CD4-positive, alpha-beta T cell treated with Interferon gamma for 1 hour (primary cell): Measurements from ENCODE around the gene SGK1.

Experiments used
- DNase-seq: peaks from one replicate; pipeline ENCODE4 v3.0.0-alpha.2; 2020

SGK1 gene

DNA sequence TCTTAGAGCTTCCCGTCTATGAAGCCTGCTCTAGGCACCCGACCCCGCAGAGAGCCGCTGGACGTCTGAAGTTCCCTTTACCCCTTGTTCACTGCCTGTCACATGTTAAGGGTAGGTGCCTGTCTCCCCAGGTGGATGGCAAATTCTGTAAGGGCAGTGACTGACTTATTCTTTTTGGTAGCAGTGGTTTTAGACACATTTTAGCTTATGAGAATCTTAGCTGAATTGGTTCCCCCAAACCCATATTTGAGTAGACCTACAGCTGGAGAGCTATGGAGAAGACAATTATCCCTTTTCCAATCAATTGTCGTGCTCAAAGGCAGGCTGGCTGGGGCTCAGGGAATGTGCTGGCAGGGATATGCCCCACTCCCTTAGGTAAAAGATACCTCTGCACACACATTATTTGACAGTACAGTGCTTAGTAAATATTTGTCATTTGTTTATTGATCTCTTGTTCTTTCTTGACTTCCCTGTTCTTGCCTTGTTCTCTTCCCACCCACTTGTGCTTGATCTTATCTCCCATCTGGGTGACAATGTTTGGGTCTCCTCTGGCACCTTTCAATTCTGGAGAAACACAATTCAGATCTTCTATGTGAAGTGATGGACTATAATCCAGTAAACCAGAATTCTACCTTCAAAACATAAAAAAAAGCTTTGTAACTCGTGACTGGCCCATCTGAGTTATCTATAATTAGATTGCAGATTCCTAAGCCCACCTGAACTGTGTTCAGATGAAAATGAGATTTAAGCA lies 151.2 kb downstream of the SGK1 start:
- DNase-seq, result no peak

DNA sequence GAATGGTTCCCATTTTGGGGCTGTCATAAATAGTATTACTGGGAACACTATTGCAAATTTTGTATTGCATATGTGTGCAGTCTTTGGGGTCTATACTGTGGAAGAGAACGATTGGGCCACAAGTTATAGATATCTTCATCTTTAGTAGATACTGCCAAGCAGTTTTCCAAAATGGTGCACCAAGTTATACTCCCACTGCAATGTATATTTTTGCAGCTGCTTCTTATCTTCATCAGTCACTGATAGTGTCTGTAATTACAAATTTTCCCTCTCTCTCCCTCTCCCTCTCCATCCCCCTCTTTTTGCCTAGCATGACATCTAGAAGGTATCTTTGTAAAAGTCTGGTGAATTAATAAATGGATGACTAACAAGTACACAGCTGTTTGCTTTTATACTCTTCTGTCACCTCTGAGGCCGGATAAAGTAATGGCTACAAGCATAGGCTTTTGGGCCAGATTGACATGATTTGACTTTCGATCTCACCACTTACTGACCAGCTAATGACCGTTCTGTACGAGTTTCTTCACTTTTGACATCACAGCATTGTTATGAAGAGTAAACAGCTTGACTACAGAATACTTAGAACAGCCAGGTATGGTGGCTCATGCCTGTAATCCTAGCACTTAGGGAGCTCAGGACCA lies 152.2 kb downstream of the SGK1 start:
- DNase-seq, result no peak

DNA sequence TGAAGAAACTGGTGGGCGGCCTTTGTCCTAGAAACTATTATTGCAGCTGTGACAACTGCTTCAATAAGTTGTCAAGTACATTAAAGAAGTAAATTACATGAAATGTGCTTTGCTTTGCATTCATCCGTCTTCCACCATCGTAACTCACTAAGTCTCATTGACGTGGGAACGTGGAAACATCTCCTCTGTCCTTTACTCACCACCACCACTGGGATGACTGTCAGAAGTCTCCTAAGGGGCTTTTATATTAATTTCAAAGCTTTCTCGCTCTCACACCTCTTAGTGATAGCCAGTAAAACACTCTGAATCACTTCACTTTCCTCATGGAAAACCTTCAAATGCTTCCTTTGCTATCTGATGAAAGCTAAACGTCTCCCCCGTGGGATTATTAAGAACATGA lies 153.6 kb downstream of the SGK1 start:
- DNase-seq, result no peak

DNA sequence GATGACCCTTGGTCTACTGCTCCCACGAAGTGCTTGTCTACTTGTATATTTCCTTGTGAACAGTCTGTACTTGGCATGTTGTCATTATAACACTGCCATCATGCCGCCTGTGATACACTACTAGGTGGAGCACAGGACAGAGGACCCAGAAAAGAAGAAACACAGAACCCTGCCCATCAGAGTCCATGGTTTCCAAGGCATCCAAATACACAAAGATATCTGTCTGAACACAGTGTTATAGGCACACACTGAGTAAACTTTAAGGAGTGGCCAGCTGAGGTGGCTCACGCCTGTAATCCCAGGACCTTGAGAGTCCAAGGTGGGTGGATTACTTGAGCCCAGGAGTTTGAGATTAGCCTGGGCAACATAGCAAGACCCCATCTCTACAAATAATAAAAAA lies 155.0 kb downstream of the SGK1 start:
- DNase-seq, result no peak

DNA sequence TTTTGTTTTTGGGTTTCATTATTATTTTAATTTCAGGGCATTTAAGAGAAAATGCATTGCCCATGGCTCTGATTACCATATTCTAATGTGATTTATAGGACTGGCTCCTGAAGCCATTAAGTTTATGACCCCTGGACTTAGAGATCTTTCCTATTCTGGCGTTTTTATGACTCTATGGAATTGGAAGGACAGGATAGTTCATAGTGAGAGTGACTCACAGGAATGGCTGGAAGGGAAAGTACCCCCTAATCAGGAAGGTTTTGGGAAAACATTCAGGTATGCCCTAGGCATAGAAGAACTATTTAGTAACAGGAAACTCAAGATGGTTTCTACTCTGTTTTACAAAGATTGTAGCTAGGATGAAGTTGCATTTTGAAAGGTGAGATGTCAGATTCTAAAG lies 156.9 kb downstream of the SGK1 start:
- no peak for DNase-seq

DNA sequence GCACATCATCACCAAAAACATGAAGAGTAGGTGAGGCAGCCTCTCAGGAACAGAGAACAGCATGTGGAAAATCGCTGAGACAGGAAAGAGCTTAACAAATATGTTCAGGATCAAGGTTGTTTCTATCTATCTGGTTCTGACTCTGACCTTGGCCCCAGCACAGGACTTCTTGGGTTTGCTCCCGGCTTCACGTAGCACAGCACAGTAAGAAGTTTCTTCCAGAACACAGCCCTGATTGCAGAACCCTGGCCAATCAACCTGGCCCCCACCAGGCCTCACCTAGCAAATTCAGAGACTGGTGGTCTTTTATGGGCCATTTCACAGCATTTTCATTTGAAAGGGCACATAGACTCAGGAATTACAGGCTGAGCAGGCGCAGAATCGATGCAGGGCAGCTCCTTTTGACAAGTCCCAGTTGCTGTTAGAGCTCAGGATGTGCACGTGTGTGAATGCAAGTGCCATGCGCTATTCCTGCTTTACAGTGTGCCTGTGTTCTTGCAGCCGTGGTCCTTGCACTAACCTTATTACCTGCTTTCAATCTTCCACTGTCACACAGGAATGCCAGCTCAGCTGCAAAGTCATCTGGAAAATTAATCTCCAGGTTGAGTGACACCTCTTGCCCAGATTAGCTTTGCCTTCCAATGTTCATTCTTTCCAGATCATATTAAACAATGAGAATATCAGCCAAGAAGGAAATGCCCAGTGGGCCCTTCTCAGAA lies 165.0 kb downstream of the SGK1 start:
- no peak for DNase-seq

DNA sequence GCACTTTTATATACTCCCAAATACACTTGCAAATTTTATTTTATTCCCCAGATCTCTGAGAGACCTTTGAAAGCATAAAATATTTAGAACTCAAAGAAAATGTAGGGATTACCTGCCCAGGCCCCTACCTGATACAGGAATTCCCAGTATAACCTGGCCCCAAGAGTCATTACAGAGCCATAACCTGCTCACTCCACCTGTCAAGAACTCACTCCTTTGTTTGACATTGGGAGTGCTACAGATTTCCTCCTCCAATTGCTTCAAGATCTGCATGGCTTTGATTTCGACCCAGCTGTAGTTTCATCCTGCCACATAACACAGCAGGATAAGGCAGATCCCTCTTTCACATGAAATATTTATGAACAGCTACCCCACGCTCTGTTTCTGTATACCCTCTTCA lies 169.3 kb downstream of the SGK1 start:
- no peak for DNase-seq

DNA sequence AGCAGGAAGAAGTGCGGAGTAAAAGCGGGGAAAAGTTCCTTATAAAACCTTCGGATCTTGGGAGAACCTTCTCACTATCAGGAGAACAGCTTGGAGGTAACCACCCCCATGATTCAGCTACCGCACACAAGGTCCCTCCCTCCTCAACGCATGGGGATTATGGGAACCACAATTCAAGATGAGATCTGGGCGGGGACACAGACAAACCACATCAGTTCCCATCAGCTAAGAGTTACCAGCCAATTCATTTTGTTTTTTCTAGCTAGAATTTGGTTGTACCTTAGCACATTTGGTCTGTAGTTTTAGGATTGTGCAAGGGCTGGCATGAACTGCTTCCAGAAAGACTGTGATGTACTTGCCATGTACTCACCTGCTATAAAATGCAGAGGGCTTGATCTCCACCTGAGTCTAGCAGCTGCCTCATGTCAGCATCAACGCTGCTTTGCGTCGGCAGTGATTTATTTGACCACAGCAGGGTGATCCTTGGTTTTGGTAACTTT lies 170.8 kb downstream of the SGK1 start:
- DNase-seq, result no peak

DNA sequence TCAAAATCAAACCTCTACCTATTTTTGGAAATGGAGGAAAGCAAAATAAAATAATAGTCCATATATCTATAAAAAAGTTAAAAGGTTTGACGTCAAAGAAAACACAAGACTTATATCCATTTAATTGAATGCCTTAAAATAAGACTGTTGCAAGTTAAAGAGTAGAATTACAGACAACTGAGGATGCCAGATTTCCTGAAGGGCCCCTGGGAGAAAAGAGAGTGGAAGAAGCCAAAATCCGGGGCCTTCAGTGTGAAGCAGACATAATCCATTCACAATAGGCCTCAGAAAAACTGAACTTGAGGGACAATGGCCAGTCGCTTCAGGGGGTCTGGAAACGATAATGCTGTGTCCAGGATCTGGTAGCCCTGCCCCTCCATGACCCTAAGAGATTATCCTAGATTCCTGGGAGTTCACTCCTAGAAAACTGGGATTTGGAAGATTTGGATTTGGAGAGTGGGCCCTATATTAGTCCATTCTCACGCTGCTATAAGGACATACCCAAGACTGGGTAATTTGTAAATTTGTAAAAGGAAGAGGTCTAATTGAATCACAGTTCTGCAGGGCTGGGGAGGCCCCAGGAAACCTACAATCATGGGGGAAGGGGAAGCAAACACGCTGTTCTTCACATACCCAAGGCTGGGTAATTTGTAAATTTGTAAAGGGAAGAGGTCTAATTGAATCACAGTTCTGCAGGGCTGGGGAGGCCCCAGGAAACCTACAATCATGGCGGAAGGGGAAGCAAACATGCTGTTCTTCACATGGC lies 171.5 kb downstream of the SGK1 start:
- no peak for DNase-seq

DNA sequence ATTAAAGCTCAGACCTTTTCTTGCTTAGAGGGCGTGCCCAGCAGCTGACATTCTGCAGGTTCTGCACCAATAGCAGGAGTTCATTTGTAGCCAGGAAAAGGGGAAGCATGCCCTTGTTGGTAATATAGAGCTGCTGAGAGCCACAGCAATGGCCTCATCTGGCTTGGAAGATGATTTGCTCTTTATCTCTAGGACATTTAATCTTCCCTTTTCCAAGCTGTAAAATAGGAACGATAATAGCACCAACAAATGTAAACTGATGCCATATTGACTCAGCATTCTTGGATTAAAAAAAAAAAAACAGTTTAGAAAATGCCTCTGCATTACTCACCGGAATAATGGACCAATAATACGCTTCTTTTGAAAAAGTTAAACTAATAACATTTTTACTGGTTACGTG lies 172.1 kb downstream of the SGK1 start:
- DNase-seq, result no peak

DNA sequence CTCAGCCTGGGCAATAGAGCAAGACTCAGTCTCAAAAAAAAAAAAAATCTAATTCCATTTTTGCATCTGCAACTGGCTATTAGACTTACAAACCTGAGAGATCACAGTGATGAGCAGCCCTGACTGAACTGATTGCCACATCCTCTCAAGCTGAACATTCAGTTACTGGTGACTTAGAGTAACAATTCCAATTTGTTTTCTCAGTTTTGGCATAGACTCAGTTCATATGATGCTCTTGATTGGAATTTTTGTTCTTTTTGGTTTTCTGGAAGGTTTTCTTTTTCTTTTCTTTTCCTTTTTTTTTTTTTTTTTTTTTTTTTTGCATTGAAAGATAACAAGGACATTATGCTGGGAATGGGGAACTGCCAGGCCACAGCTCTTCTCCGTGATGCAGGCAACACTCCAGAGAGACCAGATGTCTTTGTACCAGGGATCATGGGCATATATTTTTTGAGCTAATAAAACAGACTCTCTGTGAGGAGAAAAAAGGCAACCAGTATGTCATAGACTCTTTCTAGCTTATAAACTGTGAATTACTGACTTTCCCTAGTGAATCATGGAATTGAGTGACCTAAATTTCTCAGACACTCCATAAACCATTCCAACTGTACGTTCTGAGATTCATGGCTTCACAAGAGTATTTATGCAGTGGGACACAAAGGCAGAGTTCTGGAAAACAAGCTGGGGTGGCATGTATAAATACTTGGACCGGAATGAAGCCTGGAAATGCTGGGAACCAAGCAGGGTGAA lies 179.5 kb downstream of the SGK1 start:
- DNase-seq, result no peak

DNA sequence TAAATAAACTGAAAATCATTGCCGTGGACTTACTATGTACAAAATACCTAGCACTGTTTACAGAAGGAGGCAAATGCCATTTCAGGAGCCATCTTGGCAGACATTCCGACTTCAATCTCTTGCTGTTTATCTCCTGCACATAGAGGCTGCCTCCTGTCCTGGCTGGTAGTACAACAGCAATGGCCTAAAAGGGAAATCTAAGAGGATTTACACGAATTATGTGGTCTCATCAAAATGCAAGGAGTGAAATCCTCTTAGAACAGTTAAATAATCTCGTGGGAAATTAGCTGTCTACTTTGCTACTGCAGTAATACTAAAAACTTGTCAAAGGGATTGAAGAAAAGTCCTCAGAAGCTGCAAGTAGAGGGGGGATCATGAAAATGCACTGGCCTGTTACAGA lies 183.3 kb downstream of the SGK1 start:
- DNase-seq, result no peak

DNA sequence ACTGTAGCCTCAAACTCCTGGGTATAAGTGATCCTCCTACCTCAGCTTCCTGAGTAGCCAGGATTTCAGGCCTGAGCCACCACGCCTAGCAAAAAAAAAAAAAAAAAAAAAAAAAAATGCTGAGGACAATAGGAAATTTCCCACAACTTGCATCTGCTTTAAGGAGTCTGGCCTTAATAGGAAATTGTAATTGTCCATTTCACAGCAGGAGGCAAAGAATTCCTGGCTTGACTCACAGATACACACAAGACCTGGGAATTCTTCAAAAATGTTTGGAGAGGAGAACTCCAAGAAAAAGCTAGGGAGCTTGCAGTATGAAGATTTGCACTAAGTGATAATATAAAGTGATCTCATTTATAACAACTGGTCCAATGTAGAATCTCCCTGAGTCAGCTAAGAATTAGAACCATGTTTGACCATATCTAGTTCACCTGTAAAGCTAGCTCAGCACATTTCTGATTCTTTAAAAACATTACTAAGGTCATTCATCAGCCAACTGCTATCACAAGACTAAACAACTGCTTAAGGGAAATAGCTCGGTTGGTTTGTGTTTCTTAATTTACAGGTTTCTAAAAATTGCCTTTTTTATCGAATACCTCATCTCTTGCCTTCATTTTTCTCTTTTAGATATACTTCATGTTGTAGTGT lies 185.3 kb downstream of the SGK1 start:
- DNase-seq, result no peak

DNA sequence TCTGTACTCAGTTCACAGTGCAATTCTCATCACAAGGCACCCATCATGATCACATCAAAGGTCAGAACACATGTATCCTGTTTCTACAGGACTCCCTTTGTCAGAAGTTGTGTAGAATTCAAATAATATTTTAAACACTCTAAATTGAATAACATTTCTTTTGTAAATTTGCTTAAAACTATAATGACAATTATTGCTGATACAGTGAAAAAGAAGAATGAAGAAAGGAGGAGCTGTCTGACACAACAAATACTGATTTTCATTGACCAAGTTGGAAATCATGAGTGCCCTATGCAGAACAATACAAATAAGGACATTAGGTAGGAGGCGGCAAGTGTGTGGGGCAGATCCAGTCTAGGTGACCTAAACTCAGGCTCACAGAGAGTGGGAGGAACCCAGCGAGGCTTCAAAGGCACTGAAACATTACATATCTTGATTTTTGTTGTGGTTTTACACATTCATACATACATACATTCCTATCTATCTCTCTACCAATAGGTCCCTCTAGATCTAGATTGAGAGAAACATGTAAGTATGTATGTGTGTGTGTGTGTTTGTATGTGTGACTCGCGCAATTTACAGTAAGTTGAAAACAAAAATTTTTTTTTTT lies 186.3 kb downstream of the SGK1 start:
- DNase-seq, result no peak

DNA sequence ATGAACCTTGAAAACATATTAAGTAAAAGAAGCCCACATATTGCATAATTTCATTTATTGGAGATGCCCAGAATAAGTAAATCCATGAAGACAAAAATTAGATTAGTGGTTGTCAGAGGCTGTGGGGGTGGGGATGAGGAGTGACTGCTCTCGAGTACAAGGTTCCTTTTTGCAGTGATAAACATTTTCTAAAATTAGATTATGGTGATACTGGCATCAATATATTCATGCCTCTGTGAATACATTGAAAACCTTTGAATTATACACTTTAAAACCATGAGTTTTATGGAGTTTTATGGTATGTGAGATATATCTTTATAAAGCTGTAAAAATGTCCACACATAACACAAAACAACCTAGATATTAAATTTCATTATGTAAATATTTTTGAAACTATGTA lies 189.8 kb downstream of the SGK1 start:
- DNase-seq, result no peak

DNA sequence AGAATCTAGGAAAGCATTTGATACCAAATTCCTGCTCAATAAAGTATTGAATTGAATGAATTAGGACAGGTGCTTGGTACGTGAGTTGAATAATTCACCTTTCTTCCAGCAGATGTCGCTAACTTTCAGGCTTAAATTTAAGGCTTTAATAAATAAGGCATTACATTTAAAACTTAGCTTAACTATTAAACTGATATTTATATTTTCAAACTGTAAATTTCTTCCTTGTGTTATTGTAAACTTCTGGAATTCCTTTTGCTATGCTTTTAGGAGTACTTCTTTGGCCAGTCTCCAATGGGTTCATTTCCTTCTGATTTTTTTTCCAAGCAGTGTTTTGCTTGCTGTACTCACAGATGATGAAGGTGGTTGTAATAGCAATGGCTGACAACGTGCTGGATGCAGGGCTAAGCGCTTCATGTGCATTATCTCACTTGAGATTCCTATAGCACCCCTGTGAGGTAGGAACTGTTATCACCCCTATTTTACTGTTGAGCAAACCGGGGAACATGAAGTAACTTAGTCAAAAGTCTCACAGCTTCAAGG lies 194.2 kb downstream of the SGK1 start:
- no peak for DNase-seq

DNA sequence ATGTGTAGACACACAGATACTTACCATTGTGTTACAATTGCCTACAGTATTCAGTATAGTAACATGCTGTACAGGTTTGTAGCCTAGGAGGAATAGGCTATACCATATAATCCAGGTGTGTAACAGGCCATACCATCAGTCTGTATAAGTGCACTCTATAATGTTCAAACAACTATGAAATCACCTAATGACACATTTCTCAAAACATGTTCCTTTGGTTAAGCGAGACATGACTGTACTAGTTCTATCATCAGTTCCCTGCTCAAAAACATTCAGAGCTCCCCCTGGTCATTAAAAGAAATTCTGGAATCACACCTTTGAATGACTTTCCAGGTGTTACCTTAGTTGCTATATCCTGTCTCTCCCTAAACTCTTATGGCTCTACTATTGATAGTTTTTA lies 195.1 kb downstream of the SGK1 start:
- DNase-seq, result no peak

DNA sequence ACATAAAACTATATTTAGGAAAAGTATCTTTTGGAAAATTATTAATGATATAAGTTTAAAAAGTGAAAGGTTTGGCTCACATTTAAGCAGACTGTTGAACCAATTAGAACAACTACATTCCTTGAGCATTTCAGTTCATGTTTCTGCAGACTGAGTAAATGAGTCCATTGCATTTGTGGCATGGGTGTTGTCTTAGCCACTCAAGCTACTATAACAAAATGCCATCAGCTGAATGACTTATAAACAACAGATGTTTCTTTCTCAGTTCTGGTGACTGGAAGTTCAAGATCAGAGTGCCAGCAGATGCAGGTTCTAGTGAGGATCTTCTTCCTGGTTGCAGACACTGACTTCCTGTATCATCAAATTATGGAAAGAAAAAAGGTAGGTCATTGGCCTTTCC lies 198.4 kb downstream of the SGK1 start:
- DNase-seq, result no peak
